Endothelial cell of umbilical vein (primary cell): Measurements from ENCODE around the gene TTLL13.

Experiments used
- EZH2 ChIP-seq: IDR thresholded peaks from 2 replicates; pipeline ENCODE4 v1.6.1; 2012; ENCODE audit warnings: borderline replicate concordance, low read depth, mild to moderate bottlenecking, moderate library complexity, low read length, inconsistent platforms; ENCODE audit not compliant: severe bottlenecking
- JUN ChIP-seq: IDR thresholded peaks from 2 replicates; pipeline ENCODE4 v1.6.1; 2011; ENCODE audit warnings: borderline replicate concordance, low read depth; ENCODE audit not compliant: insufficient read length, insufficient read depth
- MAX ChIP-seq: IDR thresholded peaks from 2 replicates; pipeline ENCODE4 v1.6.1; 2011; ENCODE audit not compliant: insufficient read depth, insufficient read length
- MYC ChIP-seq: IDR thresholded peaks from one replicate; pipeline ENCODE4 v1.6.1; 2011; ENCODE audit warnings: mild to moderate bottlenecking, low read depth, low read length
- POLR2A ChIP-seq: IDR thresholded peaks from 2 replicates; pipeline ENCODE4 v1.6.1; 2012; ENCODE audit warnings: low read depth, mild to moderate bottlenecking, control low read depth, low read length
- TF ChIP-seq, protein P1 (sequence below), 2 donors: IDR thresholded peaks; 1 replicate in 1 of 2; 2 replicates in 1 of 2; pipeline ENCODE4 v1.5.1; 2011; ENCODE audit warnings: low read length in 2 of 2, mild to moderate bottlenecking in 2 of 2, moderate library complexity in 2 of 2, control low read depth in 1 of 2, inconsistent platforms in 1 of 2, low read depth in 1 of 2; ENCODE audit not compliant: insufficient read depth in 1 of 2; ENCODE audit errors: extremely low read depth in 1 of 2

GRCh38 chr15:90205050-90205848, 44.1 kb upstream of the TTLL13 start:
- TF ChIP-seq, protein P1, sequence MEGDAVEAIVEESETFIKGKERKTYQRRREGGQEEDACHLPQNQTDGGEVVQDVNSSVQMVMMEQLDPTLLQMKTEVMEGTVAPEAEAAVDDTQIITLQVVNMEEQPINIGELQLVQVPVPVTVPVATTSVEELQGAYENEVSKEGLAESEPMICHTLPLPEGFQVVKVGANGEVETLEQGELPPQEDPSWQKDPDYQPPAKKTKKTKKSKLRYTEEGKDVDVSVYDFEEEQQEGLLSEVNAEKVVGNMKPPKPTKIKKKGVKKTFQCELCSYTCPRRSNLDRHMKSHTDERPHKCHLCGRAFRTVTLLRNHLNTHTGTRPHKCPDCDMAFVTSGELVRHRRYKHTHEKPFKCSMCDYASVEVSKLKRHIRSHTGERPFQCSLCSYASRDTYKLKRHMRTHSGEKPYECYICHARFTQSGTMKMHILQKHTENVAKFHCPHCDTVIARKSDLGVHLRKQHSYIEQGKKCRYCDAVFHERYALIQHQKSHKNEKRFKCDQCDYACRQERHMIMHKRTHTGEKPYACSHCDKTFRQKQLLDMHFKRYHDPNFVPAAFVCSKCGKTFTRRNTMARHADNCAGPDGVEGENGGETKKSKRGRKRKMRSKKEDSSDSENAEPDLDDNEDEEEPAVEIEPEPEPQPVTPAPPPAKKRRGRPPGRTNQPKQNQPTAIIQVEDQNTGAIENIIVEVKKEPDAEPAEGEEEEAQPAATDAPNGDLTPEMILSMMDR (IDR thresholded peaks at IDR 0.05; ENCODE audit: extremely low read depth in 1 of 2, insufficient read depth in 1 of 2, low read depth in 1 of 2, low read length in 2 of 2): no peak
- TF ChIP-seq MAX (no peak), EZH2 (no peak), MYC (no peak), POLR2A (no peak), JUN (no peak)
